Stimulated activated CD8-positive, alpha-beta memory T cell treated with anti-CD3 and anti-CD28 coated beads, Interleukin-12 subunit alpha, Interleukin-12 subunit beta, amount 100 ng/mL, for 24 hours (primary cell): Measurements from ENCODE around the gene PKP1.
"Not testable (repeated sequence)": the region's sequence is repeated elsewhere in the genome, so short reads cannot be mapped to it uniquely, and the experiment has no call there.

Experiments
- DNase-seq: peaks from one replicate; pipeline ENCODE4 v3.0.0-alpha.2; 2020; ENCODE audit errors: extremely low read depth

Gene PKP1

GRCh38 chr1:201282931-201283829, at the start of gene PKP1:
Gene PKP1 (plus strand): TSS chr1:201283506. CDS start chr1:201283703, 197 bp downstream.
- DNase-seq: no peak

DNA sequence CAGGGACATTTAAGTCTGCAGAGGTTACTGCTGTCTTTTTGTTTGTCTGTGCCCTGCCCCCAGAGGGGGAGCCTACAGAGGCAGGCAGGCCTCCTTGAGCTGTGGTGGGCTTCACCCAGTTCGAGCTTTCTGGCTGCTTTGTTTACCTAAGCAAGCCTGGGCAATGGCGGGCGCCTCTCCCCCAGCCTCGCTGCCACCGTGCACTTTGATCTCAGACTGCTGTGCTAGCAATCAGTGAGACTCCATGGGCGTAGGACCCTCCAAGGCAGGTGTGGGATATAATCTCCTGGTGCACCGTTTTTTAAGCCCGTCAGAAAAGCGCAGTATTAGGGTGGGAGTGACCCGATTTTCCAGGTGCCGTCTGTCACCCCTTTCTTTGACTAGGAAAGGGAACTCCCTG, 43.7 kb upstream of the PKP1 start:
- DNase-seq: not testable (repeated sequence)

DNA sequence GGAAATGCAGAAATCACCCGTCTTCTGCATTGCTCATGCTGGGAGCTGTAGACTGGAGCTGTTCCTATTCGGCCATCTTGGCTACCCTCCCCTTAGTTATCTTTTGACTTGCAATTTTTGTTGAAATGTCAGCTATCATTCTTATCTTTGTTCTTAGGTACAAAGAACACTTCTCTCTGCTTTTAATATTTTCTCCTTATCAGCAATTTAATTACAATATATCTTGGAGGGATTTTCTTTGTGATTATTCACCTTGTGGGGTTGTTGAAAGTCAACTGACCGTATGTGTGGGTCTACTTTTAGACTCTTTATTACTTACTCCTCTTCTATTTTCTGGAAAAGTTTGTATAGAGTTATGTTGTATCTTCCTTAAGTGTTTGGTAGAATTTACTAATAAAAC, 43.1 kb upstream of the PKP1 start:
- no peak for DNase-seq

GRCh38 chr1:201241736-201242135, 41.6 kb upstream of the PKP1 start:
- DNase-seq: no peak

- no peak for DNase-seq
Observed at GRCh38 chr1:201245082-201245481, 38.2 kb upstream of the PKP1 start.

DNA sequence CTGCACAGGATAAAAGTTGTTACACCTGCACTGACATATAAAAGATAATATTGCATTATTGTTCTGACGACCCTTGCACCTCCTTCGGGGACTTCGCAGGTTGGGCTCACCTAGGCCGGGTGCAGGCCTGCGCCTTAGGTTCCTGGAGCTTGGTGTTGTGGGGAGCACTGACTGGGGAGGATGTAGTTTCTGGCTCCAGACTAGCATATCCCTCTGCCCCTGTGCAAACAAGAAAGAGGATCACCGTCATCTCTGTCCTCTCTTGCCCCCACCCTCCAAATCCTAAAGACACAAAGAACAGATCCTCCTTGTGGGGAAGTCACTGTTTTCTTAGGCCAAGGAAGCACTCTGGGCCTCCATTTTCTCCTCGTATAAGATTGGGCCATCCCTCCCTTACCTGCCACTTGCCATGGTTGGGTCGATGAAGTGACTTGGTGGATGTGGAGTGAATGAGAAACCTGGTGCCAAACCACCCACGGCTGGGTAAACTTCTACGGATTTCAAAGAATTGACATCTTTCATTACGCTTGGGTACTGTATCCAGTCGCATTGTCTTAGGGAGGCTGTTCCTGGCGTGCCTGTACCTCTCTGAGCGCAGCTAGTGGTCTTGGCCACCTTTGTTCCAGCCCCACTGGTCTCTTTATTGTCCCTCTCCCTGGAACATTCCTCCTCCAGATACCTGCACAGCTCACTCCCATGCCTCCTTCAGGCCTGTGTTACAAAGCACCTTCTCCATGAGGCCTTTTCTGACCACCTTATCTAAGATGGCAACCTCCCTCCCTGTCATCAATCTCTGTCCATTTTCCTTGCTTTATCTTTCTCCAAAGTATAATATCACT, 34.4 kb upstream of the PKP1 start:
- DNase-seq: no peak

DNA sequence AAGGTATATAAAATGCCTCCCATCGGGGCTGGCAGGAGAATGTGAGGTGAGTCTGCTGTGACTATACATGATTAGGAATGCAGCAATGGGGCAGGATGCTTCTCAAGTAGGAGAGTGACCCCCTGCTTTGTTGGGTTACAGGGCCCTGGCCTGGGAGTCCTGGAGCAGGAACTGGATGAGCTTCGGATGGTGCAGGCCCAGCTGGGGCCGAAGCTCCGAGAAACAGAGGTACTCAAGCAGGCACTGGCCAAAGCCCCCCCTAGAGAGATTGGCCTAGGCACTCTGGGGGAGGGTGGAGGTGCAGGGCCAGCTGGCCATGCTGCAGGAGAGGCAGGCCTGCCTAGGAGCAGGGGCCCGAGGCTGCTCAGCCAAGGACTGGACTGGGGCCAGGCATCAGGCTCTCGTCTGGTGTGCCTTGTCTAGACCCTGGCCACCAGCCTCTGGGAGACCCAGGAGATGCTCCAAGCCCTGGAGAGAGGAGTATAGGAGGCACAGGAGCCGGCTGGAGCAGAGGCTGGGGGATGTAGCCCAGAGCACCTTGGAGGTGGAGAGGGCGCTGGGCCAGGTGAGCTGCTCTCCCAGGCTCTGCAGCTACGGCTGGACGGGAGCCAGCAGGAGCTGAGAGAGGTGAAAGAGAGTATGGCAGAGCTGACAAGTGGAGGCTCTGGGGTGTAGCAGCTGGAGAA, 32.8 kb upstream of the PKP1 start:
- DNase-seq: no peak

GRCh38 chr1:201251411-201251810, 31.9 kb upstream of the PKP1 start:
- no peak for DNase-seq

DNA sequence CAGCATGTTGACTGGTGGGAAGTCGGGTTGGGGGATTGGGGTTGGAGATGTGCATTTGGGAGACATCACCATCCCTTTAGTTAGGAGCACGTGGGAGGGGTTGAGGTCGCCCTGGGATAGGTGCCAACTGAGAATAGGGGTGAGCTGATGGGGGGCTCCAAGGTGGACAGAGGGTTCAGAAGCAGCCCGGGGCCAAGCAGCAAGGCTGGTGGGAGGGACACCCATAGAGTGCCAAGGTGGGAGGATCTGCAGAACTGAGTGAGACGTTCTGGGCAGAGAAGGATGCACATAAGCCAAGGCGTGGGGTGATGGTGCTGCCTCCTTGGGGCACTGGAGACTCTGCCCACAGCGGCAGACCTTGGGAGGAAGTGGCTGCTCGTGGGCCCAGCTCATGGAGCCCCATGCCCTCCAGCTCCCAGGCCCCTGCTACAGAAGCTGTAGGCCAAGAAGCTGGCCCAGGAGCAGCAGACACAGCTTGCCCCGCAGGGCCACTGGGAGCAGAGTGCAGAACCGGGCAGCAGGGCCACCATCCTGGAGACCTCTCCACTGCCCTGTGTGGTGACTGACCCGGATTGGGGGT, 31.4 kb upstream of the PKP1 start:
- no peak for DNase-seq

- DNase-seq: no peak
Observed at GRCh38 chr1:201252944-201253371, 30.3 kb upstream of the PKP1 start.

GRCh38 chr1:201253411-201253810, 29.9 kb upstream of the PKP1 start:
- no peak for DNase-seq

GRCh38 chr1:201253906-201254624, 29.2 kb upstream of the PKP1 start:
- no peak for DNase-seq

- DNase-seq: no peak
Observed at GRCh38 chr1:201254625-201255478, 28.5 kb upstream of the PKP1 start.

DNA sequence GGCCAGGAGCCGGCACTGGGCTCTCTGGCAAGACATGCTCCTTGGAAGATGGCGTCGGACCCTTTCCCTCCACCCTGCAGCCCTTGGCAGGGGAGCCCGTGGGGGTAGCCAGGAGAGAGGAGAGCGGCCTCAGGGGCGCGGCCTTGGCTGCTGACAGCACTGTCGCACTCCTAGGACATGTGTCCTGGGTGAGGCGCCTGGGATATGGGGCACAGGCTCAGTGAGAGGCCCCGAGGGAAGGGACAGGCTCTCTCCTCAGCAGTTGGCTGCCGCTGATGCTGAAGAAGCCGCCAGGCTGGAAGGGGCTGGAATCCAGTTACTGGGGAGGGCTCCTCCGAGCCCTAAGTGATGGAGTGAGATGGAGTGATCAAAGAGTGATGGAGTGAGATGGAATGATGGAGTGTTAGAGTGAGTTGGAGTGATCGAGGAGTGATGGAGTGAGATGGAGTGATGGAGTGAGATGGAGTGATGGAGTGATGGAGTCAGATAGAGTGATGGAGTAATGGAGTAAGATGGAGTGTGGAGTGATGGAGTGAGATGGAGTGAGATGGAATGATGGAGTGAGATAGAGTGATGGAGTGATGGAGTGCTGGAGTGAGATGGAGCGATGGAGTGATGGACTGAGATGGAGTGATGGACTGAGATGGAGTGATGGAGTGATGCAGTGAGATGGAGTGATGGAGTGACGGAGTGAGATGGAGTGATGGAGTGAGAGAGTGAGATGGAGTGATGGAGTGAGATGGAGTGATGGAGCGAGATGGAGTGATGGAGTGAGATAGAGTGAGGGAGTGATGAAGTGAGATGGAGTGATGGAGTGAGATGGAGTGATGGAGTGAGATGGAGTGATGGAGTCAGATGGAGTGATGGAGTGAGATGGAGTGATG, 27.6 kb upstream of the PKP1 start:
- no peak for DNase-seq

- not testable (repeated sequence) for DNase-seq
Observed at GRCh38 chr1:201258132-201258531, 25.2 kb upstream of the PKP1 start.

DNA sequence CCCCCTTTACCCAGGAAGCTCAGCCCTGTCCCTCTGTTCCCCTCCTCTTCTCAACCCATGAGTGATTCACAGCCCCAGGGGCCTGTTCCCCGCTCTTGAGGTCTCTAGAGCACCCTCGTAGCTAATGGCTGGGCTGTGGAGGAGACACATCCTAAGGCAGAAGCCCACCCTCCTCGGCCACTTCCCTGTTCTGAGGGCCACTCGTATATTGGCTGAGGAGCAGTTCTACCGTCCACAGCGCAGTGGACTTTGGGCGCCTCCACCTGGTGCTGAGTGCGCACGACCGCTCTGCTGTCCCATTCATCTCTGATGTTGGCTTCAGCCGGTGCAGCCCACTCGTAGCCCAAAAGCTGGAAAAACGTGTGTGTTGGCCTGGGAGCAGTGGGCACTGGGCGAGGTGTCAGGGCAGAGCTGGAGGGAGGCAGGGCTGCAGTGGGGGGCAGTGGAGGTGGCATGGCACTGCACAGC, 24.5 kb upstream of the PKP1 start:
- no peak for DNase-seq

GRCh38 chr1:201259476-201260235, 23.6 kb upstream of the PKP1 start:
- DNase-seq: no peak

- DNase-seq: no peak
Observed at GRCh38 chr1:201260236-201260590, 23.1 kb upstream of the PKP1 start.
